Suprapubic skin (tissue), 4 donors: Measurements from ENCODE around the gene FBRS.

Experiments
- POLR2A ChIP-seq, 2 donors: fragments of 450-650 bp; IDR thresholded peaks; one replicate each; pipeline ENCODE4 v1.6.1; 2017; ENCODE audit warnings: antibody characterized with exemption in 2 of 2, mild to moderate bottlenecking in 2 of 2, moderate library complexity in 2 of 2
- POLR2AphosphoS5 ChIP-seq, 3 donors: sonication (generic); formaldehyde crosslinking; IDR thresholded peaks; one replicate each; pipeline ENCODE4 v1.6.1; 2017; ENCODE audit warnings: antibody characterized with exemption in 3 of 3
- TF ChIP-seq, protein P1 (sequence below), 2 donors: fragments of 200-600 bp in 1 of 2; fragments of 450-650 bp in 1 of 2; sonication (generic) in 1 of 2; IDR thresholded peaks; one replicate each; pipeline ENCODE4 v1.5.1; 2016 to 2019; ENCODE audit warnings: antibody characterized with exemption in 2 of 2, mild to moderate bottlenecking in 1 of 2, moderate library complexity in 1 of 2

- TF ChIP-seq, protein P1, sequence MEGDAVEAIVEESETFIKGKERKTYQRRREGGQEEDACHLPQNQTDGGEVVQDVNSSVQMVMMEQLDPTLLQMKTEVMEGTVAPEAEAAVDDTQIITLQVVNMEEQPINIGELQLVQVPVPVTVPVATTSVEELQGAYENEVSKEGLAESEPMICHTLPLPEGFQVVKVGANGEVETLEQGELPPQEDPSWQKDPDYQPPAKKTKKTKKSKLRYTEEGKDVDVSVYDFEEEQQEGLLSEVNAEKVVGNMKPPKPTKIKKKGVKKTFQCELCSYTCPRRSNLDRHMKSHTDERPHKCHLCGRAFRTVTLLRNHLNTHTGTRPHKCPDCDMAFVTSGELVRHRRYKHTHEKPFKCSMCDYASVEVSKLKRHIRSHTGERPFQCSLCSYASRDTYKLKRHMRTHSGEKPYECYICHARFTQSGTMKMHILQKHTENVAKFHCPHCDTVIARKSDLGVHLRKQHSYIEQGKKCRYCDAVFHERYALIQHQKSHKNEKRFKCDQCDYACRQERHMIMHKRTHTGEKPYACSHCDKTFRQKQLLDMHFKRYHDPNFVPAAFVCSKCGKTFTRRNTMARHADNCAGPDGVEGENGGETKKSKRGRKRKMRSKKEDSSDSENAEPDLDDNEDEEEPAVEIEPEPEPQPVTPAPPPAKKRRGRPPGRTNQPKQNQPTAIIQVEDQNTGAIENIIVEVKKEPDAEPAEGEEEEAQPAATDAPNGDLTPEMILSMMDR (IDR thresholded peaks at IDR 0.05) = no peak
- TF ChIP-seq POLR2A (IDR thresholded peaks at IDR 0.05) = no peak
- no peak for TF ChIP-seq POLR2AphosphoS5 (IDR thresholded peaks at IDR 0.05)
Observed at GRCh38 chr16:30660424-30661261, 2.4 kb downstream of the FBRS start.
